Measurements from ENCODE around the gene DCLRE1B. TPM values are rescaled to one million over a fixed set of nuclear protein-coding genes. Genes with fewer than 3 reads are reported as not detected.

The DCLRE1B gene
- total RNA-seq, 4 donors from 2014 or later: 1.4 to 3.3 (median 1.7) TPM

DNA sequence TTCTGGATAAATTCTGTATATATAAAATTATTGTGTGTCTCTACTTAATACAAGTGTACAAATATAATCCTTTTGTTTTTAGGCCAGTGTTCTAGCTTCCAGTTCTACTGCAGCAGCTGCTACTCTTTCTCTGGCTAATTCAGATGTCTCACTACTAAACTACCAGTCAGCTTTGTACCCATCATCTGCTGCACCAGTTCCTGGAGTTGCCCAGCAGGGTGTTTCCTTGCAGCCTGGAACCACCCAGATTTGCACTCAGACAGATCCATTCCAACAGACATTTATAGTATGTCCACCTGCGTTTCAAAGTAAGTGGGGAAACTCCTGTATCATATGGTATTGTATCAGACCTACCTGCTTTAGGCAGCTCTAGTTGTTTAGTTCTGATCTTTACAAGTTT, 52.9 kb downstream of the DCLRE1B start:
- intact Hi-C loops (cut with DNase I; ENCODE audit: low total_unique reads): no loop called here
- in situ Hi-C loops (cut with MboI; ENCODE audit: low sequenced_read_pairs in 4 of 4): no loop called here
- H3K27ac ChIP-seq: no peak overlapping the region
- TF ChIP-seq, protein P1, sequence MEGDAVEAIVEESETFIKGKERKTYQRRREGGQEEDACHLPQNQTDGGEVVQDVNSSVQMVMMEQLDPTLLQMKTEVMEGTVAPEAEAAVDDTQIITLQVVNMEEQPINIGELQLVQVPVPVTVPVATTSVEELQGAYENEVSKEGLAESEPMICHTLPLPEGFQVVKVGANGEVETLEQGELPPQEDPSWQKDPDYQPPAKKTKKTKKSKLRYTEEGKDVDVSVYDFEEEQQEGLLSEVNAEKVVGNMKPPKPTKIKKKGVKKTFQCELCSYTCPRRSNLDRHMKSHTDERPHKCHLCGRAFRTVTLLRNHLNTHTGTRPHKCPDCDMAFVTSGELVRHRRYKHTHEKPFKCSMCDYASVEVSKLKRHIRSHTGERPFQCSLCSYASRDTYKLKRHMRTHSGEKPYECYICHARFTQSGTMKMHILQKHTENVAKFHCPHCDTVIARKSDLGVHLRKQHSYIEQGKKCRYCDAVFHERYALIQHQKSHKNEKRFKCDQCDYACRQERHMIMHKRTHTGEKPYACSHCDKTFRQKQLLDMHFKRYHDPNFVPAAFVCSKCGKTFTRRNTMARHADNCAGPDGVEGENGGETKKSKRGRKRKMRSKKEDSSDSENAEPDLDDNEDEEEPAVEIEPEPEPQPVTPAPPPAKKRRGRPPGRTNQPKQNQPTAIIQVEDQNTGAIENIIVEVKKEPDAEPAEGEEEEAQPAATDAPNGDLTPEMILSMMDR (IDR thresholded peaks at IDR 0.05 in 4 of 5, conservative IDR thresholded peaks at IDR 0.05 in 1 of 5): no peak
- TF ChIP-seq POLR2A (IDR thresholded peaks at IDR 0.05): no peak
- H3K27me3 ChIP-seq: no peaks in the 10 kb centered on the region
- H3K4me3 ChIP-seq: no peak overlapping the region
- no peaks in the 10 kb centered on the region for H3K9me3 ChIP-seq
- ATAC-seq: no peak
- DNase-seq: no peak
- H3K4me1 ChIP-seq: no peaks in the 10 kb centered on the region
- peaks cover 0 to 59% of the 10 kb centered on the region in 2 donors for H3K36me3 ChIP-seq

DNA sequence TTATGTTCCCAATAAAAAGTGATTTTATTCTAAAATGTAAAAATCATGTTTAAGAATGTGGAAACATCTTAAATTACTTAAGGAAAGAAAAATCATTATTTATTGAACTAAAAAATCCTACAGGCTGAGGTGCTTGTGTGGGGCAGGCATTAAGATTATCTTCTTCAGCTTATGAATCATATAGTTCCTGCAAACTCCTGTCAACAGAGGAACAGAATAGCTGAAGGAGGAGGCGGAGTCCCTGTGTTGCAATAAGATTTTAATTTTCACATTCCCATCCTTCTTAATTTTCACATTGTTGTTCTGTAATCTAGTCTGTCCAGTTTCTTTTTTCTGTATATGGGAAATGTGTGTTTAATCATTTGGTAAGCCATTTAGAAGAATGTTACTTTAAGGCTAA, 53.6 kb downstream of the DCLRE1B start:
- H3K27me3 ChIP-seq: no peaks in the 10 kb centered on the region
- no peak overlapping the region for H3K27ac ChIP-seq
- no peak for ATAC-seq
- TF ChIP-seq POLR2A (IDR thresholded peaks at IDR 0.05): no peak
- TF ChIP-seq, protein P1 (IDR thresholded peaks at IDR 0.05 in 4 of 5, conservative IDR thresholded peaks at IDR 0.05 in 1 of 5): no peak
- H3K4me1 ChIP-seq: no peaks in the 10 kb centered on the region
- H3K36me3 ChIP-seq: peaks cover 0 to 64% of the 10 kb centered on the region in 2 donors
- H3K4me3 ChIP-seq: no peak overlapping the region
- intact Hi-C loops (cut with DNase I; ENCODE audit: low total_unique reads): no loop called here
- H3K9me3 ChIP-seq: no peaks in the 10 kb centered on the region
- no peak for DNase-seq
- in situ Hi-C loops (cut with MboI; ENCODE audit: low sequenced_read_pairs in 4 of 4): no loop called here

DNA sequence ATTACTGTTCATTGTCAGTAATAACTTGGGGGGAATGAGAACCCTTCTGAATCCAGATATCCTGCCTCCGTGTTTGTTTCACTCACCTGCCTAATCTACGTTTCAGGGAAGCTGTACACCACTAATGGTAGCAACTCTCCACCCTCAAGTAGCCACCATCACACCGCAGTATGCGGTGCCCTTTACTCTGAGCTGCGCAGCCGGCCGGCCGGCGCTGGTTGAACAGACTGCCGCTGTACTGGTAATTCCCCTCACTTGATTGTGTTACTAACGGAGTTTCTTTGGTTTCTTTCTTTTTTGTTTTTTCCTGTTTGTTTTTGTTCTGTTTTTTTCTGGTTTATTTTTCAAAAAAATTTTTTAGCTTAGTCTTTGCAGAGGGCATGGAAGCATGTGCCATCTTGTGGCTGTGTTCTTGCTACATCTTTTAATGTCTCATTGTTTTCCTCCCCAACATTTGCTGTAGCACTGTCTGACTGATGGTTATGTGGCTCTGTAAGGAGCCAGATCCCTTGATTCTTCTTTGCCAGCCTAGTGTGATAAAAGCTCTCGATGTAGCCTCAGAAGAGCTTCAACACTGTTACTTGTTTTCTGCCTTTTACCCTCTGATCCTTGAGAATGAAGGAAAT, 58.3 kb downstream of the DCLRE1B start:
- Histone ChIP-seq H3K27ac (no peak overlapping the region), H3K4me3 (no peak overlapping the region), H3K27me3 (no peaks in the 10 kb centered on the region), H3K4me1 (no peaks in the 10 kb centered on the region), H3K9me3 (no peaks in the 10 kb centered on the region), H3K36me3 (peaks cover 0 to 71% of the 10 kb centered on the region in 2 donors)
- in situ Hi-C loops (cut with MboI; ENCODE audit: low sequenced_read_pairs in 4 of 4) (no loop called here), intact Hi-C loops (cut with DNase I; ENCODE audit: low total_unique reads) (no loop called here)
- ATAC-seq (no peak), DNase-seq (no peak)
- TF ChIP-seq, protein P1 (IDR thresholded peaks at IDR 0.05 in 4 of 5, conservative IDR thresholded peaks at IDR 0.05 in 1 of 5): no peak
- no peak for TF ChIP-seq POLR2A (IDR thresholded peaks at IDR 0.05)

Other genes with a start within 250 kb of the DCLRE1B start
- 10 to 100 TPM in 2 of 4 donors, 1 to 10 TPM in 2; 6.7 to 20.0 (median 9.9) TPM for gene PHTF1, start 145.8 kb upstream of the DCLRE1B start, total RNA-seq
- 10 to 100 TPM in 3 of 4 donors, 1 to 10 TPM in 1; 9.9 to 24.8 (median 24.0) TPM for gene RSBN1, start 92.8 kb upstream of the DCLRE1B start, total RNA-seq
- gene PTPN22, start 33.6 kb upstream of the DCLRE1B start, total RNA-seq: 1 to 10 TPM in 1 of 4 donors, under 1 TPM in 3; 0.10 to 1.7 (median 0.63) TPM
- gene BCL2L15, start 17.7 kb upstream of the DCLRE1B start, total RNA-seq: under 1 TPM in 1 of 4 donors, not detected in 3; 0.32 TPM
- gene AP4B1, start 527 bp upstream of the DCLRE1B start, total RNA-seq: 10 to 100 TPM in 1 of 4 donors, 1 to 10 TPM in 3; 6.5 to 11.2 (median 8.4) TPM
- gene HIPK1, start 24.0 kb downstream of the DCLRE1B start, total RNA-seq: 10 to 100 TPM; 54.4 to 67.6 (median 60.0) TPM
- gene OLFML3, start 74.1 kb downstream of the DCLRE1B start, total RNA-seq: 10 to 100 TPM in 3 of 4 donors, 1 to 10 TPM in 1; 5.9 to 17.1 (median 14.0) TPM
- under 1 TPM in 1 of 4 donors, not detected in 3; 0.20 TPM for gene SYT6, start 248.5 kb downstream of the DCLRE1B start, total RNA-seq